22Rv1 (cell line): ENCODE measurements around the gene OAT.

Experiments
- ZFX ChIP-seq: fragments of 450-650 bp; IDR thresholded peaks from 2 replicates; pipeline ENCODE4 v1.6.1; 2017; ENCODE audit warnings: antibody characterized with exemption, borderline replicate concordance
- TF ChIP-seq, protein P1 (sequence below): fragments of 450-650 bp; IDR thresholded peaks from 2 replicates; pipeline ENCODE4 v1.5.1; 2017; ENCODE audit warnings: mild to moderate bottlenecking

DNA sequence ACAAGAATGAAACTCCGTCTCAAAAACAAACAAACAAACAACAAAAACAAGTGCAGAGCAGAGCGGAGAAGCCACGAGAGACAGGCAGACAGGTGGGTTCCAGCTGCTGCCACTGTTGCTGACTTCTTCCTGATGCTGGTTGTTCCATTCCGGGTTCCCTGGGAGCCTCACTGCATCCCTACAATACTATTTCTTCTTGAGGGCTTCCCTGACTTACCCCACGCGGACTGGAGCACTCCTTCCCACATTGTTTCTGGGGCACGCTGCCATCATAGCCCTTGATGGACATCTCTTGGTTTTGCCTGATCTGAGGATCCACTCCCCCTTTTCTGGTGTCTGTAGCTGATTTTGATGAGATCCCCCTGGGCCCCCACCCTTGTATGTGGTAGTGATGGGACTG, 36.7 kb upstream of the OAT start:
- TF ChIP-seq, protein P1, sequence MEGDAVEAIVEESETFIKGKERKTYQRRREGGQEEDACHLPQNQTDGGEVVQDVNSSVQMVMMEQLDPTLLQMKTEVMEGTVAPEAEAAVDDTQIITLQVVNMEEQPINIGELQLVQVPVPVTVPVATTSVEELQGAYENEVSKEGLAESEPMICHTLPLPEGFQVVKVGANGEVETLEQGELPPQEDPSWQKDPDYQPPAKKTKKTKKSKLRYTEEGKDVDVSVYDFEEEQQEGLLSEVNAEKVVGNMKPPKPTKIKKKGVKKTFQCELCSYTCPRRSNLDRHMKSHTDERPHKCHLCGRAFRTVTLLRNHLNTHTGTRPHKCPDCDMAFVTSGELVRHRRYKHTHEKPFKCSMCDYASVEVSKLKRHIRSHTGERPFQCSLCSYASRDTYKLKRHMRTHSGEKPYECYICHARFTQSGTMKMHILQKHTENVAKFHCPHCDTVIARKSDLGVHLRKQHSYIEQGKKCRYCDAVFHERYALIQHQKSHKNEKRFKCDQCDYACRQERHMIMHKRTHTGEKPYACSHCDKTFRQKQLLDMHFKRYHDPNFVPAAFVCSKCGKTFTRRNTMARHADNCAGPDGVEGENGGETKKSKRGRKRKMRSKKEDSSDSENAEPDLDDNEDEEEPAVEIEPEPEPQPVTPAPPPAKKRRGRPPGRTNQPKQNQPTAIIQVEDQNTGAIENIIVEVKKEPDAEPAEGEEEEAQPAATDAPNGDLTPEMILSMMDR = no peak
- no peak for TF ChIP-seq ZFX
